Memory B cell (primary cell): ENCODE measurements around the gene ZNF525.
"Not testable (repeated sequence)": the region's sequence is repeated elsewhere in the genome, so short reads cannot be mapped to it uniquely, and the experiment has no call there.

Experiments used
- ATAC-seq: fragments of 150-1000 bp; cut with Tn5 transposase; 2 replicates; pipeline ENCODE4 v1.10.0; 2021; ENCODE audit warnings: low read depth, mild to moderate bottlenecking, moderate library complexity
- DNase-seq, 2 donors: peaks; one replicate each; pipeline ENCODE4 v3.0.0; 2022; ENCODE audit warnings: low spot score in 2 of 2
- H3K27ac Mint-ChIP-seq: one replicate; pipeline ENCODE4 v1.8.0; 2022; ENCODE audit warnings: mild to moderate bottlenecking, moderate library complexity, mixed read lengths
- H3K27me3 Mint-ChIP-seq: one replicate; pipeline ENCODE4 v1.8.0; 2022; ENCODE audit warnings: mixed read lengths
- H3K36me3 Mint-ChIP-seq: one replicate; pipeline ENCODE4 v1.8.0; 2022; ENCODE audit warnings: mild to moderate bottlenecking, mixed read lengths
- H3K4me1 Mint-ChIP-seq: one replicate; pipeline ENCODE4 v1.8.0; 2022; ENCODE audit warnings: mixed read lengths
- H3K4me3 Mint-ChIP-seq: one replicate; pipeline ENCODE4 v1.8.0; 2022; ENCODE audit warnings: mild to moderate bottlenecking, moderate library complexity, mixed read lengths
- H3K9me3 Mint-ChIP-seq: one replicate; pipeline ENCODE4 v1.8.0; 2022; ENCODE audit warnings: mixed read lengths

Gene ZNF525

DNA sequence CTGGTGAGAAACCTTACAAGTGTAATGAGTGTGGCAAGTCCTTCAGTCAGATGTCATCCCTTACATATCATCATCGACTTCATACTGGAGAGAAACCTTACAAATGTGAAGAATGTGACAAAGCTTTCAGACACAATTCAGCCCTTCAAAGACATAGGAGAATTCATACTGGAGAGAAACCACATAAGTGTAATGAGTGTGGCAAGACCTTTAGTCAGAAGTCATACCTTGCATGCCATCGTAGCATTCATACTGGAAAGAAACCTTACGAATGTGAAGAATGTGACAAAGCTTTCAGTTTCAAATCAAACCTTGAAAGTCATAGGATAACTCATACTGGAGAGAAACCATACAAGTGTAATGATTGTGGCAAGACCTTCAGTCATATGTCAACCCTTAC, 15.9 kb downstream of the ZNF525 start:
- Mint-ChIP-seq H3K27ac (no peak overlapping the region), H3K9me3 (peaks cover 23% of the 10 kb centered on the region), H3K4me1 (no peaks in the 10 kb centered on the region), H3K4me3 (no peak overlapping the region), H3K36me3 (peaks cover 77% of the 10 kb centered on the region), H3K27me3 (no peaks in the 10 kb centered on the region)
- ATAC-seq (no peak), DNase-seq (no peak)

DNA sequence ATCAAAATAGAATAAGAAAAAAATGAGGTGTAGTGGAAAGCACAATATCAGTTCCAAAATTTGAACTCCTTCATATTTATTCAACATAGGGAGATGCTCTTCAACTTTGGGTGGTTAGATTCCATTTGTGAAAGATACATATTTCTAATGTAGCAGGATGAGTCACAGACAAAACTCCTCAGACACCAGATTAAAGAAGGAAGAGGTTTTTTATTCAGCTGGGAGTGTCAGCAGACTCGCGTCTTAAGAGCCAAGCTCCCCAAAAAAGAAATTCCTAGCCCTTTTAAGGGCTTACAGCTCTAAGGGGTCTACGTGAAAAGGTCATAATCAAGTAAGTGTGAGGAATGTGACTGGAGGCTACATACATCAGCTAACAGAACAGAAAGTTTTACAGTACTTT, 22.7 kb downstream of the ZNF525 start:
- Mint-ChIP-seq H3K27me3 (no peaks in the 10 kb centered on the region), H3K4me1 (peaks cover 3% of the 10 kb centered on the region), H3K9me3 (peaks cover 18% of the 10 kb centered on the region), H3K4me3 (no peak overlapping the region), H3K27ac (no peak overlapping the region), H3K36me3 (peaks cover 29% of the 10 kb centered on the region)
- DNase-seq (no peak), ATAC-seq (no peak)

DNA sequence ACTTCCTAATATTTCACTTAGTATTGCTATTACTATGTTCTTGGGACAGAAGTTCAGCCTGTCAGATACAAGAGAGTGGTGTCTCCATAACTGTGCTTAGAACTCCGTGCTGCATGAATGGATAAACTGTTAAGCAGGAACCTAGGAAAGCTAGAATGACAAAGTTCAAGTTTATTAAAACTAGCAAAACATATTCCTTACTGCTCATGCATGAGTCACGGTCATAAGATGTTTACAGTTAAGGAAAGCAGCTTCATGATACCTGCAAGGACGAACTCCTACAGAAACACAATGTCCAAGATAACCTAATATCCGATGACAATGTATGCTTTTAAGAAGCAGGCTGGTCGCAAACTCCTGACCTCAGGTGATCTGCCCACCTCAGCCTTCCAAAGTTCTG, 23.4 kb downstream of the ZNF525 start:
- no peak for DNase-seq
- Mint-ChIP-seq H3K36me3 (peaks cover 25% of the 10 kb centered on the region), H3K9me3 (peaks cover 16% of the 10 kb centered on the region), H3K27ac (no peak overlapping the region), H3K4me1 (peaks cover 3% of the 10 kb centered on the region), H3K4me3 (no peak overlapping the region), H3K27me3 (no peaks in the 10 kb centered on the region)
- ATAC-seq: no peak

DNA sequence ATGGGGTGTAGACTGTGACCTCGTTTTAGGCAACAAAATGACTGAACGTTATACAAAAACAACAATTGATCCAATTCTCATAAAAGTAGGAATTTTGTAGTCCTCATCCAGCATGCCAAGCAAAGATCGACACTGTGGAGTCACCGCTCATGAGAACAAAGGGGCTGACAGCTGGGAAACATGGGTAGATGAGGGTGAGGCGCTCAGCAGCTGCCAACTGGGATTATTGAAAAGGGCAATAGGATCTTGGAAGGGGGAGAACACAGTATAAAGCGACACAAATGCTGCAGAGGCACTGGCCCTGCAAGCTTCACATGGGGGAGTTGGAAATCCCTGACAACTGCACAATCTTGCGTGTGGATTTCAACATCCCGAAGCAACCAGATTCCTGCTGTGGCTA, 24.1 kb downstream of the ZNF525 start:
- ATAC-seq (no peak), DNase-seq (no peak)
- H3K9me3 Mint-ChIP-seq: peaks cover 15% of the 10 kb centered on the region
- no peak overlapping the region for H3K27ac Mint-ChIP-seq
- peaks cover 3% of the 10 kb centered on the region for H3K4me1 Mint-ChIP-seq
- H3K27me3 Mint-ChIP-seq: no peaks in the 10 kb centered on the region
- no peak overlapping the region for H3K4me3 Mint-ChIP-seq
- H3K36me3 Mint-ChIP-seq: peaks cover 24% of the 10 kb centered on the region

DNA sequence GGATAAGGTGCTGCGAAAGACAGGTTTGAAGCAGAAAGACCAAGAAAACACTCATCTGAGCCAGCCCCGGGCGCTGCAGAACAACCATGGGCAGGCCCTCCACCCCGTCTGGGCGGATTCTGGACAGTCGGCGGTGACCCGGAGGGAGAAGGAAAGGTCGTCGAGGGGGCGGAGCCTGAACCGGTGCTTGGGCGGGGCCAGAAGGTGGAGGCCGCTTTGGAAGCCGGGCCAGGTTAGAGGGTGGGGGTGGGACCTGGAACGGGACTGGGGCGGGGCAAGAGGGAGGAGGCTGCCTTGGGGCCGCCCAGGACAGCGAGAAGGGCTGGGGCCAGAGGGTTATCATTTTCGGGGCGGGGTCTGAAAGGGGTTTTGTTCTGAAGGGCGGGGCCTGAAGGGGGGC, 24.5 kb downstream of the ZNF525 start:
- H3K27me3 Mint-ChIP-seq: no peaks in the 10 kb centered on the region
- no peak overlapping the region for H3K27ac Mint-ChIP-seq

DNA sequence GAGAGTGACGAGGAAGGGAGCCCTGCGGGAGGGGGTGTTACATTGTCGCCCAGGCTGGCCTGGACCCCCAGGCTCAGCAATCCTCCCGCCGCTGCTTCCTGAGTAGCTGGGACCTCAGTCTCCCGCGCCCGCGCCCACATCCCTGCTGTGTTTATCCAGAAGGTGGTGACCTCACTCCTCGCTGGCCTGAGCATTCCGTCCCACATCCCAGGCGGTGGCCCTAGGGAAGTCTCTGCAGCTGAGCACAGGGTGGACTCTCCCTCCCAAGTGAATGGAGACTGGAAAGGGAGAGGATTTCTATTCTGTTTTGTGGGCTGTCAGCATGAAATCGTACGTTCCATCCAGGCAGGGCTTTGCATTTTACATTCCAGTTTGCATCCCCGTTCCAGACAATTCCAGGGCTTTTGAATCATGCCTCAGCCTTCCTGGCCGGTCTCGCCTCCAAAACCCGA, 29.0 kb downstream of the ZNF525 start:
- peak overlapping the region; percentile 88 for H3K4me3 Mint-ChIP-seq
- peaks cover 8% of the 10 kb centered on the region for H3K4me1 Mint-ChIP-seq
- peaks cover 12% of the 10 kb centered on the region for H3K36me3 Mint-ChIP-seq
- no peak for ATAC-seq
- peaks cover 3% of the 10 kb centered on the region for H3K9me3 Mint-ChIP-seq
- DNase-seq: no peak
- H3K27me3 Mint-ChIP-seq: no peaks in the 10 kb centered on the region
- peak overlapping the region; percentile 92 for H3K27ac Mint-ChIP-seq

More for the DNA sequence above, 24.5 kb downstream of the ZNF525 start:
- ATAC-seq (no peak), DNase-seq (no peak)
- H3K4me1 Mint-ChIP-seq: peaks cover 3% of the 10 kb centered on the region
- H3K36me3 Mint-ChIP-seq: peaks cover 20% of the 10 kb centered on the region
- H3K9me3 Mint-ChIP-seq: peaks cover 12% of the 10 kb centered on the region
- H3K4me3 Mint-ChIP-seq: no peak overlapping the region

DNA sequence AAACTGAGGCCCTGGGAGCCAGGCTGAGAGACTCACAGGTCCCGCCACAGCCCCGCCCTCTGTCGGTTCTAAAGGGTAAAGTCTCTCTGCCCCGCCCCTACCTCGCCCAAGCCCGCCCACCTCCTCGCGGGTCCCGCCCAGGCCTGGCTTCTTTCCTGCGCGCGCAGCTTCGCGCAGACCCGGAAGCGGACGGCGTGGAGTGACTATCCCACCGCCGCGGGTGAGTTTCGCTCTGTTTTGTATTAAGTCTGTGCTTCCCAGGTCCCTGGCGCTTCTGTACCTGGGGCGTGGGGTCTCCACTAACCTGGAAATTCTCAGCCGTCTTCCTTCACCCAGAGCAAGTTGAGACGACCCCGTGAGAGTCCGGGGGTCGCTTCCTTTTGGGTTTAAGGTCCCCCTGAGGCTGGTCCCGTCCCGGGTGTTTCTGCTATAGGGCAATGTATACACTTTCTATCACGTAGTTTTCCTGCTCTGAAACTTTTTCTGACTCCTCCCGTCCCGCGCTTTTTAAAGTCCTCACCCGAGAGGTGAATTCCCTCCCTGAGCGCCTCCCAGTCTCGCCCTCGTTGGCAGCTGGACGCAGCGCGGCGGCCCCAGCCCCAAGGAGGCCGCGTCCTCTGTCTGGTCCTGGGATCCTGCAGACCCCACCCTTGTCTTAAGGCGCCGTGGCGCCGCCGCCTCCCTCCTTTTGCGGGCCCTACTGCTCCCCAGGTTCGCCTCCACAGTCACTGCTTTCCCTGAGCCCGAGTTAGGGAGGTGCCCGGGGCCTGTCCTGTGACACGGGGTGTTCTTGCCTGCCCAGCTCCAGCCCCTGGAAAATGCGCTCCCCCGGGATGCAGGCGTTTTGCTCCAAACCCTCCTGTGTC, 29.7 kb downstream of the ZNF525 start, which contains the start of gene ZNF765:
ZNF765 (plus strand) TSS at position 176 of the 866 bp plus-strand sequence. CDS start 2,867 bp downstream, outside the sequence.
- Mint-ChIP-seq H3K27ac (peak within 1 kb of the TSS; percentile 92), H3K9me3 (peaks cover 3% of the 10 kb centered on the region), H3K36me3 (peaks cover 14% of the 10 kb centered on the region), H3K27me3 (no peaks in the 10 kb centered on the region), H3K4me3 (peak within 1 kb of the TSS; percentile 88), H3K4me1 (peaks cover 7% of the 10 kb centered on the region)
- ATAC-seq: peak; percentile 99
- DNase-seq: peak; percentile 98

DNA sequence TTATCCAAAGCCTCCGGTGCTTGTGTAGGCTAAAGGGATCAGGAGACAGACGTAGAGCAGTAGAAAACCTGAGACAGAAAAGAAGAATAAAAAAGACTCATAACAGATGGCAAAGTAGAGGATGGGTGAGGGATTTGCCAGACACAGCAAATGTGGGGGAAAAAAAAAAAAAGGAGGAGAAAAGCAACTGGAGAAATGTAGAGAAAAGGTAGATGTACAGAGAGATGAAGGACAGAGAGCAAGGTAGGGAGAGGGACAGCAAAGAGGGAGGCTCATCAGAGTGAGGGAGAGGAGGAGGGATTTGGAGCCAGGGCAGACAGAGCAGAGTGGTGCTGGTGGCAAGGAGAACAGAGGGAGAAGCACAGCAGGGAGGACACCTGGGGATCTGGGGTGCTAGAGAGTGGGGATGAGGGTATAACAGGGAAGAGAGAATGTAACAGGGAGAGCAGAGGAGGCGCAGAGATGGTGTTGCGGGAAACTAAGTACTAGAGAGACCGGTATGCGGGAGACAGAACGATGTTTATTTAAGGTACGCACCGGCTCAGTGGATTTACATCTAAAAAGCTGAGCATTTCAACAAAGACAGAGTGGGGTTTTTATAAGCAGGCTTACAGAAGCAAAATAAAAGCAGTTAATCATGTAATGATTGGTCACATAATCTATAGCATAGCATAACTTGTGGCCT, 30.5 kb downstream of the ZNF525 start:
- not testable (repeated sequence) for H3K4me1 Mint-ChIP-seq, H3K27me3 Mint-ChIP-seq, ATAC-seq, DNase-seq, H3K9me3 Mint-ChIP-seq
- H3K4me3 Mint-ChIP-seq: peak overlapping the region; percentile 88
- peaks cover 21% of the 10 kb centered on the region for H3K36me3 Mint-ChIP-seq
- peak overlapping the region; percentile 92 for H3K27ac Mint-ChIP-seq

DNA sequence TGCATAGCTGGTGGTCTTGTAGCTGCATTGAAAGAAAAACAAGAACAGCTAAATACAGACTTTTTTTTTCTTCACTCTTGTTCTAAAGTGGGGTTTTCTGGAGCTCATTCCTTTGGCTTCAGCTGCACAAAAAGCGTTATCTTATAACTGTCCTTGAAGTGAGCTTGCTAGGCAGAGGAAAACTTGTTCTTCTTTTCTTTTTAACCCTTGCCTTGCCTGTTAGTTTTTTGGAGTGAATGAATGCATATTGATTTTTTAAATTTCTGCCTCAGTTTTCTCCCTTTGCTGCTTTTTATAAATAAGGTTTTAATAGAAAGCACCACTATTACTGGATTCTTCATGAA, 31.0 kb downstream of the ZNF525 start:
- ATAC-seq: no peak
- Mint-ChIP-seq H3K36me3 (peaks cover 24% of the 10 kb centered on the region), H3K27ac (peak overlapping the region; percentile 92)

DNA sequence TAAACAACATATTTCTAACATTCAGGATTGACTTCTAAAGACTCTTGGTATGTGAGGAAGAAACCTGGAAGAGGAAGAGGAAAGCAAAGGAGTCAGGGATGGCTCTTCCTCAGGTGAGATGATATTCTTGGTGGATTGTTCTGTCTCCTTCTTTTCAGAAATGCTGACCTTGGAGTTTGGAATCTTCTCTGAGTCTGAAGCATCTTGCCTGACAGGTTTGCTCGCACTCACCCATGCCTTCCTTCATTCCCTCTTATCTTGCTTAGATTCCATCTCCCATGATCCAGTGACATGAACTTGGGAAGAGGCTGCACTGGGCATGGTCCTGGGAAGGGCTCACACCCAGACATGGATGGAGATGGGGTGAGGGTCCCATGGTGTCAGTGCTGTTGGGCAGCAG, 32.4 kb downstream of the ZNF525 start:
- not testable (repeated sequence) for H3K27me3 Mint-ChIP-seq, DNase-seq, H3K4me1 Mint-ChIP-seq, H3K27ac Mint-ChIP-seq, H3K4me3 Mint-ChIP-seq, H3K9me3 Mint-ChIP-seq, ATAC-seq
- H3K36me3 Mint-ChIP-seq: peaks cover 36% of the 10 kb centered on the region

More for the DNA sequence above, 31.0 kb downstream of the ZNF525 start:
- H3K27me3 Mint-ChIP-seq: no peaks in the 10 kb centered on the region
- H3K4me1 Mint-ChIP-seq: peaks cover 7% of the 10 kb centered on the region
- peak overlapping the region; percentile 88 for H3K4me3 Mint-ChIP-seq
- DNase-seq: no peak
- peaks cover 6% of the 10 kb centered on the region for H3K9me3 Mint-ChIP-seq

DNA sequence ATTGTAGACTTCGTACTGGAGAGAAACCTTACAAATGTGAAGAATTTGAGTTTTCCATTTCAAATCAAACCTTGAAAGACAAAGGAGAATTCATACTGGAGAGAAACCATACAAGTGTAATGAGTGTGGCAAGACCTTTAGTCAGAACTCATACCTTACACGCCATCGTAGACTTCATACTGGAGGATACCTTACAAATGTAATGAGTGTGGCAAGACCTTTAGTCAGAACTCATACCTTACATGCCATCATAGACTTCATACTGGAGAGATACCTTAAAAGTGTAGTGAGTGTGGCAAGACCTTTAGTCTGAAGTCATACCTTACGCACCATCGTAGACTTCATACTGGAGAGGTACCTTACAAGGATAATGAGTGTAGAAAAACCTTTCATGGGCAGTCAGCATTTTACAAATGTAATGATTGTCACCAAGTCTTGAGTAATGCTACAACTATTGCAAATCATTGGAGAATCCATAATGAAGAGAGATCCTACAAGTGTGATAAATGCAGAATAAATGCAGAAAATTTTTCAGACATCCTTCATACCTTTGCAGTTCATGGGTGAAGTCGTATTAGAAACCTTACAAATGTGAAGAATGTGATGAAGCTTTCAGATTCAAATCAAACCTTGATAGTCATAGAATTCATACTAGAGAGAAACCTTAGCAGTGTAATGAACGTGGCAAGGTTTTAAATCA, 44.1 kb downstream of the ZNF525 start:
- Mint-ChIP-seq H3K27me3 (no peaks in the 10 kb centered on the region), H3K9me3 (peaks cover 19% of the 10 kb centered on the region), H3K36me3 (peaks cover 58% of the 10 kb centered on the region), H3K4me1 (no peaks in the 10 kb centered on the region), H3K4me3 (no peak overlapping the region), H3K27ac (no peak overlapping the region)
- DNase-seq (no peak), ATAC-seq (no peak)

DNA sequence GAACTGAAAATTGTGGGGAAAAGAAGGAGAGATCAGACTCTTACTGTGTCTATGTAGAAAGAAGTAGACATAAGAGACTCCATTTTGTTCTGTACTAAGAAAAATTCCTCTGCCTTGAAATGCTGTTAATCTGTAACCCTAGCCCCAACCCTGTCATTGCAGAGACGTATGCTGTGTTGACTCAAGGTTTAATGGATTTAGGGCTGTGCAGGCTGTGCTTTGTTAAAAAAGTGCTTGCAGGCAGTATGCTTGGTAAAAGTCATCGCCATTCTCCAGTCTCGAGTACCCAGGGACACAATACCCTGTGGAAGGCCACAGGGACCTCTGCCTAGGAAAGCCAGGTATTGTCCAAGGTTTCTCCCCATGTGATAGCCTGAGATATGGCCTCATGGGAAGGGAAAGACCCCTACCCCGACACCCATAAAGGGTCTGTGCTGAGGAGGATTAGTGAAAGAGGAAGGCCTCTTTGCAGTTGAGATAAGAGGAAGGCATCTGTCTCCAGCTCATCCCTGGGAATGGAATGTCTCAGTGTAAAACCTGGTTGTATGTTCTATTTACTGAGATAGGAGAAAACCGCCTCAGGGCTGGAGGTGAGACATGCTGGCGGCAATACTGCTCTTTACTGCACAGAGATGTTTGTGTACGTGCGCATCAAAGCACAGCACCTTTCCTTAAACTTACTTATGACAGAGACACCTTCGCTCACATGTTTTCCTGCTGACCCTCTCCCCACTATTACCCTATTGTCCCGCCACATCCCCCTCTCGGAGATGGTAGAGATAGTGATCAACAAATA, 55.2 kb downstream of the ZNF525 start:
- ATAC-seq, H3K36me3 Mint-ChIP-seq, DNase-seq: not testable (repeated sequence)

DNA sequence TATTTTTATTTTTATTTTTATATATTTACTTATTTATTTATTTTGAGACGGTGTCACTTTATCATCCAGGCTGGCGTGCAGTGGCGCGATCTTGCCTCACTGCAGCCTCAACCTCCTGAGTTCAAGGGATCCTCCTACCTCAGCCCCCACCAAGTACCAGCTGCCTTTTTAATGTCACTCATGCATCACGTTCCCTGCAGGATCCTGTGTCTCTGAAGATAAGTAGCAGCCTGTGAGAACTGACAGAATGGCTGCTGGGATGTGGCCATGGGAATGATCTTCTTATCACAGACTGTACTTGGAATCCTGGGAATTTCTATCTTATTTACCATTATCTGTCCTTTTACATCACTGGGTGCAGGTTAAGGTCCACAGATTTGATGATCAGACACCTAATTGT, 57.0 kb downstream of the ZNF525 start:
- H3K4me3 Mint-ChIP-seq: no peak overlapping the region
- peaks cover under 1% of the 10 kb centered on the region for H3K36me3 Mint-ChIP-seq
- H3K27ac Mint-ChIP-seq: no peak overlapping the region
- ATAC-seq (no peak), DNase-seq (no peak)
- peaks cover under 1% of the 10 kb centered on the region for H3K9me3 Mint-ChIP-seq
- peaks cover 2% of the 10 kb centered on the region for H3K4me1 Mint-ChIP-seq
- no peaks in the 10 kb centered on the region for H3K27me3 Mint-ChIP-seq

More for the DNA sequence above, 55.2 kb downstream of the ZNF525 start:
- H3K4me1 Mint-ChIP-seq, H3K4me3 Mint-ChIP-seq, H3K27me3 Mint-ChIP-seq, H3K27ac Mint-ChIP-seq, H3K9me3 Mint-ChIP-seq: not testable (repeated sequence)
